Lower leg skin (tissue), 4 donors: ENCODE data around the gene DEPDC1B. TPM values are rescaled to one million over a fixed set of nuclear protein-coding genes. Genes with fewer than 3 reads are reported as not detected.

Experiments used
- DNase-seq, 2 donors: peaks; one replicate each; pipeline ENCODE4 v3.0.0-alpha.2; 2019; ENCODE audit warnings: low spot score in 2 of 2
- H3K4me3 ChIP-seq: fragments of 200-600 bp; sonication (generic); 2 replicates; pipeline ENCODE4 v1.5.1; 2017; ENCODE audit warnings: mild to moderate bottlenecking, low read depth; ENCODE audit not compliant: poor library complexity, severe bottlenecking
- CTCF ChIP-seq, 3 donors: fragments of 450-650 bp; IDR thresholded peaks; one replicate each; pipeline ENCODE4 v1.5.1; 2016; ENCODE audit warnings: antibody characterized with exemption in 3 of 3, mild to moderate bottlenecking in 3 of 3, moderate library complexity in 2 of 3
- POLR2A ChIP-seq, 2 donors: fragments of 450-650 bp; IDR thresholded peaks; one replicate each; pipeline ENCODE4 v1.6.1; 2016 to 2017; ENCODE audit warnings: antibody characterized with exemption in 2 of 2, mild to moderate bottlenecking in 1 of 2, moderate library complexity in 1 of 2
- WGBS, 2 donors: methylation state at CpG; one replicate each; pipeline ENCODE4 v1.1.5; 2018; 5-methylcytosine and 5-hydroxymethylcytosine counted together
- intact Hi-C: fragments of 100-400 bp; cut with DNase I; formaldehyde crosslinking; loops from one replicate; pipeline ENCODE4 v1.15.0; 2023; ENCODE audit warnings: low total_unique reads
- total RNA-seq, 4 donors: library from RNA; depleted of rRNA; stranded (reverse); fragments of >200 nt; gene quantifications; one replicate each; pipeline ENCODE4 v1.1.0, GENCODE V29; 2016

Gene DEPDC1B
- total RNA-seq, 4 donors from 2014 or later = 0.13 to 2.9 (median 1.3) TPM

- TF ChIP-seq POLR2A (IDR thresholded peaks at IDR 0.05) (no peak), CTCF (IDR thresholded peaks at IDR 0.05) (no peak)
- H3K4me3 ChIP-seq = no peak overlapping the region
- WGBS, 2 donors = 87 to 94% methylated on average over 2 of the region's 2 CpGs
- DNase-seq = no peak
- intact Hi-C loops = no loop called here
These were observed 4.0 kb upstream of the DEPDC1B start for GRCh38 chr5:60703944-60704343.

DNA sequence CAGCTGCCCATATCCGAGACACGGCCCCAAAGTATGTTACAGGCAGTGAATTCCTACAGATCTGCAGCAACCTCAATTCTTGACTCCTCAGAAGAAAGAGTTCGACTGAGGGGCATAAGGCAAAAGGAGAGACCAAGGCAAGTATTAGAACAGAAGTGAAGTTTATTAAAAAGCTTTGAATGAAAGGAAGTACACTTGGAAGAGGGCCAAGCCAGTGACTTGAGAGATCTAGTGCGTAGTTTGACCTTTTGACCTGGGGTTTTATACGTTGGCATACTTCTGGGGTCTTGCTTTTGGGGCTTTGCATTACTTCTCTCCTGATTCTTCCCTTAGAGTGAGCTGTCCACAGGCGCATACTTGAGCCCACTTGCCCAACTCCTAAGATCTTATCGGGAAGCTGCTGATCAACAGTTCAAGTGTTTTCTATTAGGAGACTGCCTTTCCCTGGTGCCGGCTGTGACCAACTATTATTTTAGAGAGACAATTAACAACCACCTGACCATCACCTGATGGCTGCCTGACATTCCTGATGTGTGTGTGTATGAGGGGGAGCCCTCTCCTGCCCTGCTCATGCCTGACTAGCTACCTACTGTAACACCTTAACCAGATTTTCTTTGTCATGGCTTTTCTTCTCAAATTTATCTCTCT, 1.5 kb upstream of the DEPDC1B start:
- intact Hi-C loops = no loop called here
- WGBS, 2 donors = 58 to 63% methylated on average over 8 of the region's 8 CpGs
- no peak overlapping the region for H3K4me3 ChIP-seq
- DNase-seq = no peak
- no peak for TF ChIP-seq CTCF (IDR thresholded peaks at IDR 0.05)
- TF ChIP-seq POLR2A (IDR thresholded peaks at IDR 0.05) = no peak

- intact Hi-C loops = no loop called here
- TF ChIP-seq POLR2A (IDR thresholded peaks at IDR 0.05) = no peak
- no peak for TF ChIP-seq CTCF (IDR thresholded peaks at IDR 0.05)
- WGBS, 2 donors = 0 to 1% methylated on average over 16 of the region's 16 CpGs
- H3K4me3 ChIP-seq = peak overlapping the region; percentile 62
- DNase-seq = no peak
These were observed 421 bp upstream of the DEPDC1B start for GRCh38 chr5:60700416-60700757.

DNA sequence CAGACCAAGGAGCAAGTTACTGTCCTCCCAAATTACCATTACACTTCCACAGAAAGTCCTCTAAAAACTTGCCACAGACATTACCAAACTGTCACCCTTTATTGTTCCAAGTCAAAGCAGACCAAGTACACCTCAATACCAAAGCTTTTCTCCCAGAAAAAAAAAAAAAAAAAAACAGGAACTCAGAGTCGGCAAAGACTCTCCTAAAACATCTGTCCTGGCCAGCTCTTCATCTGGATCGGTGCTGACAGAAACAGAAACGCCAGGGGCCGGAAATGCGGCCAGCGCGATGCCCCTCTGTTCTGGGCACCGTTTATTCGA, 718 bp downstream of the DEPDC1B start:
- no peak for DNase-seq
- H3K4me3 ChIP-seq = peak overlapping the region; percentile 62
- no peak for TF ChIP-seq POLR2A (IDR thresholded peaks at IDR 0.05)
- TF ChIP-seq CTCF (IDR thresholded peaks at IDR 0.05) = no peak
- intact Hi-C loops = no loop called here
- WGBS, 2 donors = 0% methylated on average over 9 of the region's 9 CpGs

- WGBS, 2 donors = 88 to 97% methylated on average over 7 of the region's 7 CpGs
- intact Hi-C loops = no loop called here
- DNase-seq = no peak
- TF ChIP-seq POLR2A (IDR thresholded peaks at IDR 0.05) = no peak
- H3K4me3 ChIP-seq = no peak overlapping the region
These were observed 1.6 kb downstream of the DEPDC1B start for GRCh38 chr5:60698336-60698735.

GRCh38 chr5:60690326-60690725, 9.6 kb downstream of the DEPDC1B start:
- TF ChIP-seq CTCF (IDR thresholded peaks at IDR 0.05) (no peak), POLR2A (IDR thresholded peaks at IDR 0.05) (no peak)
- intact Hi-C loops = no loop called here
- DNase-seq = no peak
- WGBS, 2 donors = 80 to 81% methylated on average over 4 of the region's 4 CpGs
- H3K4me3 ChIP-seq = no peak overlapping the region
